GM23338 (cell line): ENCODE data around the gene MSANTD7. TPM values are rescaled to one million over a fixed set of nuclear protein-coding genes. Genes with fewer than 3 reads are reported as not detected.
"Not testable (repeated sequence)": the region's sequence is repeated elsewhere in the genome, so short reads cannot be mapped to it uniquely, and the experiment has no call there.

Experiments used
- ATAC-seq: fragments of 200-7000 bp; cut with Tn5 transposase; 3 replicates; pipeline ENCODE4 v1.9.1; 2020
- DNase-seq: peaks from one replicate; pipeline ENCODE4 v3.0.0-alpha.2; 2015; ENCODE audit warnings: low spot score
- H2AFZ ChIP-seq: fragments of 200-600 bp; sonication (generic); 2 replicates; pipeline ENCODE4 v1.8.0; 2016; ENCODE audit warnings: antibody characterized with exemption, mild to moderate bottlenecking, moderate library complexity
- H3F3A ChIP-seq: fragments of 200-600 bp; sonication (generic); replicated peaks from 2 replicates; pipeline ENCODE4 v1.8.0; 2017; ENCODE audit warnings: antibody characterized with exemption, mixed run types, low read depth
- H3K27ac ChIP-seq: fragments of 200-600 bp; sonication (generic); 2 replicates; pipeline ENCODE4 v1.6.1; 2016; ENCODE audit warnings: low read depth
- H3K27me3 ChIP-seq: fragments of 200-600 bp; sonication (generic); 2 replicates; pipeline ENCODE4 v1.8.0; 2016; ENCODE audit warnings: mild to moderate bottlenecking, mixed run types, moderate library complexity; ENCODE audit not compliant: insufficient read depth
- H3K36me3 ChIP-seq: fragments of 200-600 bp; sonication (generic); 2 replicates; pipeline ENCODE4 v1.8.0; 2016; ENCODE audit warnings: mild to moderate bottlenecking; ENCODE audit not compliant: insufficient read depth
- H3K4me1 ChIP-seq: fragments of 200-600 bp; sonication (generic); 2 replicates; pipeline ENCODE4 v1.8.0; 2016; ENCODE audit warnings: mild to moderate bottlenecking, moderate library complexity; ENCODE audit not compliant: insufficient read depth
- H3K4me2 ChIP-seq: fragments of 200-600 bp; sonication (generic); 2 replicates; pipeline ENCODE4 v1.7.1; 2017; ENCODE audit warnings: mixed run types
- H3K4me3 ChIP-seq: fragments of 200-600 bp; sonication (generic); 2 replicates; pipeline ENCODE4 v1.6.1; 2016; ENCODE audit warnings: mixed run types
- H3K79me2 ChIP-seq: fragments of 200-600 bp; sonication (generic); replicated peaks from 2 replicates; pipeline ENCODE4 v1.8.0; 2017; ENCODE audit warnings: mild to moderate bottlenecking; ENCODE audit not compliant: insufficient read depth
- H3K9me2 ChIP-seq: fragments of 200-600 bp; sonication (generic); 2 replicates; pipeline ENCODE4 v1.8.0; 2017; ENCODE audit not compliant: insufficient read depth
- H4K20me1 ChIP-seq: fragments of 200-600 bp; sonication (generic); replicated peaks from 2 replicates; pipeline ENCODE4 v1.8.0; 2017; ENCODE audit warnings: mild to moderate bottlenecking; ENCODE audit not compliant: insufficient read depth
- H3K27ac Mint-ChIP-seq: 2 replicates; pipeline ENCODE4 v1.8.0; 2020; ENCODE audit warnings: inconsistent platforms, mild to moderate bottlenecking, moderate library complexity, mixed read lengths
- H3K27me3 Mint-ChIP-seq: 3 replicates; pipeline ENCODE4 v1.8.0; 2022; ENCODE audit warnings: low read depth, mild to moderate bottlenecking, moderate library complexity, mixed read lengths, inconsistent platforms; ENCODE audit not compliant: insufficient read depth, poor library complexity
- H3K36me3 Mint-ChIP-seq: 3 replicates; pipeline ENCODE4 v1.8.0; 2021; ENCODE audit warnings: low read depth, mild to moderate bottlenecking, inconsistent platforms, moderate library complexity, mixed read lengths
- H3K4me1 Mint-ChIP-seq: 3 replicates; pipeline ENCODE4 v1.8.0; 2020; ENCODE audit warnings: mild to moderate bottlenecking, inconsistent platforms, mixed read lengths
- H3K4me3 Mint-ChIP-seq: 3 replicates; pipeline ENCODE4 v1.8.0; 2021; ENCODE audit warnings: moderate library complexity, mild to moderate bottlenecking, inconsistent platforms, mixed read lengths
- H3K9me3 Mint-ChIP-seq: 3 replicates; pipeline ENCODE4 v1.8.0; 2020; ENCODE audit warnings: moderate library complexity, mild to moderate bottlenecking, inconsistent platforms, mixed read lengths
- CREB1 ChIP-seq: fragments of 250-450 bp; sonication (Bioruptor Pico); IDR thresholded peaks from 2 replicates; pipeline ENCODE4 v1.5.0; 2020; ENCODE audit warnings: low read depth, mild to moderate bottlenecking, moderate library complexity
- CTCF ChIP-seq, 2 experiments: fragments of 200-600 bp in 1 of 2; sonication (generic) in 1 of 2; conservative IDR thresholded peaks; 2 replicates each; pipeline versions ENCODE4 v1.5.1 to v1.6.1; 2016 to 2017; ENCODE audit warnings: antibody characterized with exemption in 2 of 2, low read depth in 2 of 2, mild to moderate bottlenecking in 2 of 2, moderate library complexity in 1 of 2
- ETS1 ChIP-seq: IDR thresholded peaks from 2 replicates; pipeline ENCODE4 v1.6.1; 2016; ENCODE audit warnings: antibody characterized with exemption
- EZH2 ChIP-seq: fragments of 200-600 bp; sonication (generic); IDR thresholded peaks from one replicate; pipeline ENCODE4 v1.8.0; 2017; ENCODE audit warnings: antibody characterized with exemption, mild to moderate bottlenecking, low read depth; ENCODE audit not compliant: unreplicated experiment
- JUNB ChIP-seq: IDR thresholded peaks from one replicate; pipeline ENCODE4 v1.6.1; 2016; ENCODE audit warnings: antibody characterized with exemption; ENCODE audit not compliant: unreplicated experiment
- NANOG ChIP-seq: IDR thresholded peaks from 2 replicates; pipeline ENCODE4 v1.6.1; 2016; ENCODE audit warnings: antibody characterized with exemption, borderline replicate concordance
- POLR2AphosphoS5 ChIP-seq: IDR thresholded peaks from 2 replicates; pipeline ENCODE4 v1.6.1; 2016; ENCODE audit warnings: antibody characterized with exemption, low read depth
- REST ChIP-seq: IDR thresholded peaks from one replicate; pipeline ENCODE4 v1.6.1; 2018; ENCODE audit warnings: antibody characterized with exemption; ENCODE audit not compliant: unreplicated experiment
- STAT1 ChIP-seq: IDR thresholded peaks from one replicate; pipeline ENCODE4 v1.6.1; 2016; ENCODE audit warnings: antibody characterized with exemption; ENCODE audit not compliant: unreplicated experiment
- ZNF114 ChIP-seq: fragments of 250-450 bp; sonication (Bioruptor Pico); IDR thresholded peaks from 2 replicates; pipeline ENCODE4 v1.5.0; 2020; ENCODE audit warnings: mild to moderate bottlenecking, moderate library complexity
- ZNF331 ChIP-seq: fragments of 250-450 bp; sonication (Bioruptor Pico); IDR thresholded peaks from 2 replicates; pipeline ENCODE4 v1.5.0; 2020; ENCODE audit warnings: low read depth, mild to moderate bottlenecking, moderate library complexity
- ZNF462 ChIP-seq: fragments of 250-450 bp; sonication (Bioruptor Pico); IDR thresholded peaks from 2 replicates; pipeline ENCODE4 v1.5.0; 2020; ENCODE audit warnings: mild to moderate bottlenecking, moderate library complexity
- polyA plus RNA-seq: library from polyadenylated mRNA; unstranded; fragments of >200 nt; fragmentation: Nextera tagmentation; extraction: Ambion mirVana; gene quantifications from 2 replicates; pipeline ENCODE4 v1.2.1, GENCODE V29; 2016
- total RNA-seq: library from RNA; depleted of rRNA; stranded (reverse); fragments of >200 nt; shearing (Covaris generic); gene quantifications from 2 replicates; pipeline ENCODE4 v1.2.3, GENCODE V29; 2014

Gene MSANTD7
- total and polyA plus RNA-seq, 2 experiments from 2014 or later = 5.3 to 19.8 TPM

GRCh38 chr10:14815681-14816080 lies 22.4 kb upstream of the MSANTD7 start:
- Mint-ChIP-seq H3K27ac (no peak overlapping the region), H3K9me3 (no peaks in the 10 kb centered on the region; the same call in 2 of the 3 replicates), H3K4me3 (no peak overlapping the region), H3K27me3 (no peaks in the 10 kb centered on the region), H3K36me3 (no peaks in the 10 kb centered on the region), H3K4me1 (peaks cover 6% of the 10 kb centered on the region; the same call in 2 of the 3 replicates)
- no peaks in the 10 kb centered on the region for H3K27me3 ChIP-seq
- H3K79me2 ChIP-seq = no peaks in the 10 kb centered on the region
- no peak overlapping the region for H3K4me3 ChIP-seq
- H3K9me2 ChIP-seq = no peaks in the 10 kb centered on the region
- DNase-seq (no peak), ATAC-seq (no peak)
- no peak overlapping the region for H2AFZ ChIP-seq
- no peaks in the 10 kb centered on the region for H3K36me3 ChIP-seq
- no peak overlapping the region for H3K27ac ChIP-seq
- H3K4me2 ChIP-seq = no peak overlapping the region
- no peaks in the 10 kb centered on the region for H3F3A ChIP-seq
- TF ChIP-seq CREB1 (CRISPR knock-in tag) = no peak
- no peak for TF ChIP-seq CTCF (conservative IDR thresholded peaks at IDR 0.05; ENCODE audit: low read depth in 2 of 2)
- no peak for TF ChIP-seq EZH2
- no peak for TF ChIP-seq ZNF114 (CRISPR knock-in tag)
- no peak for TF ChIP-seq STAT1
- no peak for TF ChIP-seq POLR2AphosphoS5
- TF ChIP-seq ETS1 = no peak
- TF ChIP-seq ZNF331 = no peak
- TF ChIP-seq NANOG = no peak
- TF ChIP-seq REST = no peak
- no peak for TF ChIP-seq ZNF462 (CRISPR knock-in tag)
- TF ChIP-seq JUNB = no peak
- H4K20me1 ChIP-seq = no peaks in the 10 kb centered on the region
- H3K4me1 ChIP-seq = no peaks in the 10 kb centered on the region

- H3K27me3 Mint-ChIP-seq, H3K36me3 Mint-ChIP-seq, H3K4me3 Mint-ChIP-seq: not testable (repeated sequence)
Measured at GRCh38 chr10:14816717-14817116, 21.4 kb upstream of the MSANTD7 start.

More at GRCh38 chr10:14816717-14817116, 21.4 kb upstream of the MSANTD7 start:
- H3K79me2 ChIP-seq, H2AFZ ChIP-seq, DNase-seq, H3K4me1 ChIP-seq, H3K4me1 Mint-ChIP-seq, H3K9me3 Mint-ChIP-seq, H3K27ac ChIP-seq, H3K27me3 ChIP-seq, H3F3A ChIP-seq, H3K4me2 ChIP-seq, H4K20me1 ChIP-seq, H3K36me3 ChIP-seq, H3K27ac Mint-ChIP-seq, H3K4me3 ChIP-seq, H3K9me2 ChIP-seq, ATAC-seq: not testable (repeated sequence)
